AG04449 (cell line): ENCODE data around the gene COL15A1.
A peak's percentile ranks its signal among the peaks of the same experiment; 100 is the strongest.

Source experiments
- CTCF ChIA-PET: fragments of 350-600 bp; formaldehyde crosslinking; extraction: SDS; loops from one replicate; lab custom pipeline; 2021; ENCODE audit warnings: antibody characterized with exemption; lab: Yijun Ruan, JAX
- POLR2A ChIA-PET: fragments of 400-600, 350-600 bp; formaldehyde crosslinking; extraction: SDS; loops from one replicate; lab custom pipeline; 2020; ENCODE audit warnings: antibody characterized with exemption, inconsistent platforms; lab: Yijun Ruan, JAX
- DNase-seq: peaks from one replicate; pipeline ENCODE4 v3.0.0-alpha.2; 2010; ENCODE audit warnings: low read depth, low spot score
- H3K4me3 ChIP-seq: 2 replicates; pipeline ENCODE4 v1.5.1; 2011; ENCODE audit warnings: low read depth, mild to moderate bottlenecking, control low read depth, low read length
- TF ChIP-seq, protein P1 (sequence below): IDR thresholded peaks from one replicate; pipeline ENCODE4 v1.5.1; 2011; ENCODE audit warnings: mild to moderate bottlenecking, moderate library complexity, low read length, control low read depth, inconsistent platforms; ENCODE audit not compliant: insufficient read depth; ENCODE audit errors: missing control alignments

Gene COL15A1

DNA sequence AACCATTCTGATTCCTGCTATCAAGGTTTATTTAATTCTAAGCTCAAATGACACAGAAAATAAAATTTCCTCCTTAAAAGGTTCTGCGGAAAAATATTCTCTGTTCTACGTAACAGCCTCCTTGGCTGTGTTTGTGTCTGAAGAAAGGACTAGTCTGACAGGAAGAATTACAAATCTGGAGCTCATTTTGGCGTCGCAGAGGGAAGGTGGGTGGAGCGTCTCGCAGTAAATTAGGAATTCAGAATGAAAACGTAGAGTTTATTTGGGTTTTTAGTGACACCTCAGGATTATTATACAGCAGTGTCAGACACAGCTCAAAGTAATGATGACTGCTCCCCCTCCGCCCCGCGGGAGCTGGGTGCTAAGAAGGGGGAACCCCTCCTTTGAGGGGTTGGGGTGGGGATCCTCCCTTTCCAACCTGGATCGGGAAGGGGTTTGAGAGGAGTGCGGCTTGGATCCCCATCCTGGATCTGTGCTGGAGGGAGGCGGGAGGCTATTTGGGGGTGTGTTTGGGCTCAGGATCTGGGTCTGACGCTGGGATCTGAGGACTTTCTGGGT, 160.3 kb downstream of the COL15A1 start:
- H3K4me3 ChIP-seq, result peak overlapping the region; percentile 65
- ChIA-PET POLR2A (interaction anchor here (0.5 to 1.9 kb wide), 6 partner anchors 10 to 257 kb away, joined by 3 to 9 read pairs (median 5); no protein-coding TSS in a partner anchor), CTCF (interaction anchor here (0.7 to 2.4 kb wide), 16 partner anchors 12 to 298 kb away, joined by 3 to 14 read pairs (median 4); no protein-coding TSS in a partner anchor)
- DNase-seq, result no peak
- TF ChIP-seq, protein P1, sequence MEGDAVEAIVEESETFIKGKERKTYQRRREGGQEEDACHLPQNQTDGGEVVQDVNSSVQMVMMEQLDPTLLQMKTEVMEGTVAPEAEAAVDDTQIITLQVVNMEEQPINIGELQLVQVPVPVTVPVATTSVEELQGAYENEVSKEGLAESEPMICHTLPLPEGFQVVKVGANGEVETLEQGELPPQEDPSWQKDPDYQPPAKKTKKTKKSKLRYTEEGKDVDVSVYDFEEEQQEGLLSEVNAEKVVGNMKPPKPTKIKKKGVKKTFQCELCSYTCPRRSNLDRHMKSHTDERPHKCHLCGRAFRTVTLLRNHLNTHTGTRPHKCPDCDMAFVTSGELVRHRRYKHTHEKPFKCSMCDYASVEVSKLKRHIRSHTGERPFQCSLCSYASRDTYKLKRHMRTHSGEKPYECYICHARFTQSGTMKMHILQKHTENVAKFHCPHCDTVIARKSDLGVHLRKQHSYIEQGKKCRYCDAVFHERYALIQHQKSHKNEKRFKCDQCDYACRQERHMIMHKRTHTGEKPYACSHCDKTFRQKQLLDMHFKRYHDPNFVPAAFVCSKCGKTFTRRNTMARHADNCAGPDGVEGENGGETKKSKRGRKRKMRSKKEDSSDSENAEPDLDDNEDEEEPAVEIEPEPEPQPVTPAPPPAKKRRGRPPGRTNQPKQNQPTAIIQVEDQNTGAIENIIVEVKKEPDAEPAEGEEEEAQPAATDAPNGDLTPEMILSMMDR, result no peak

DNA sequence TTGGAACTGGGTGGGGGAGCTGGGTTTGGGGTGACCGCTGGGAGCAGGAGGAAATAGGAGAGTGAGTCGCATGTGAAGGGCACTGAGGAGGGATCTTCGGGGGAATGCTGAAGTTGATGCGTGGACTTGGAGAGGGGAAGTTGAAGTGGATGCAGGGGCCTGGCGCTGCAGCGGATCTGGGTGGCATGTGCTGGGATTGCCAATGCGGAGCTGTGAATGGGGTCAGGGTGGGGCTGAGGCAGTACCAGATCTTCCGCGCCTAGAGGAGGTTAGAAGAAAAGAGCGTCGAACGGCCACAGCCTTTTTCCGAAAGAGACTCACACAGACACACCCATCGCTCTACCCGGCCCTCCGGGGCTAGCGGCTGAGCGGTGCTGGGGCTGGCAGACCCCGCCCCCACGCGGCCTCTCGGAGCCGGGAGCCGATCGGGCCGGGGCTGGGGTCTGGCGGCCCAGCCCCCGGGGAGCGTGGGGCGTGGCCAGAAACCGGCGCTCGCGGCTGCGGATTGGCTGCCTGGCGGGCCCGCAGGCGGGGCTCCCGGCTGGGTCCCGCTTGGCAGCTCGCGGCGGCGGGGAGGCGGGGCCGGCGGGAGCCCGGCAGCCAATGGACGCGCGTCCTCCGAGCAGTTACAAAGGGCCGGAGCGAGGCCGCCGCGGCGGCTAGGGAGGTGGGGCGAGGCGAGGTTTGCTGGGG, 160.9 kb downstream of the COL15A1 start, which contains the start of gene TGFBR1:
TSS of gene TGFBR1 (plus strand) at position 655 of the 693 bp plus-strand sequence. CDS start 93 bp downstream, outside the sequence.
- TF ChIP-seq, protein P1, result no peak
- POLR2A ChIA-PET, result interaction anchor here (1.0 to 1.9 kb wide), 6 partner anchors 9 to 85 kb away, joined by 3 to 9 read pairs (median 5); no protein-coding TSS in a partner anchor
- CTCF ChIA-PET, result interaction anchor here (1.0 to 2.4 kb wide), 10 partner anchors 16 to 298 kb away, joined by 3 to 14 read pairs (median 4); no protein-coding TSS in a partner anchor
- DNase-seq, result no peak
- peak within 1 kb of the TSS; percentile 74 for H3K4me3 ChIP-seq

DNA sequence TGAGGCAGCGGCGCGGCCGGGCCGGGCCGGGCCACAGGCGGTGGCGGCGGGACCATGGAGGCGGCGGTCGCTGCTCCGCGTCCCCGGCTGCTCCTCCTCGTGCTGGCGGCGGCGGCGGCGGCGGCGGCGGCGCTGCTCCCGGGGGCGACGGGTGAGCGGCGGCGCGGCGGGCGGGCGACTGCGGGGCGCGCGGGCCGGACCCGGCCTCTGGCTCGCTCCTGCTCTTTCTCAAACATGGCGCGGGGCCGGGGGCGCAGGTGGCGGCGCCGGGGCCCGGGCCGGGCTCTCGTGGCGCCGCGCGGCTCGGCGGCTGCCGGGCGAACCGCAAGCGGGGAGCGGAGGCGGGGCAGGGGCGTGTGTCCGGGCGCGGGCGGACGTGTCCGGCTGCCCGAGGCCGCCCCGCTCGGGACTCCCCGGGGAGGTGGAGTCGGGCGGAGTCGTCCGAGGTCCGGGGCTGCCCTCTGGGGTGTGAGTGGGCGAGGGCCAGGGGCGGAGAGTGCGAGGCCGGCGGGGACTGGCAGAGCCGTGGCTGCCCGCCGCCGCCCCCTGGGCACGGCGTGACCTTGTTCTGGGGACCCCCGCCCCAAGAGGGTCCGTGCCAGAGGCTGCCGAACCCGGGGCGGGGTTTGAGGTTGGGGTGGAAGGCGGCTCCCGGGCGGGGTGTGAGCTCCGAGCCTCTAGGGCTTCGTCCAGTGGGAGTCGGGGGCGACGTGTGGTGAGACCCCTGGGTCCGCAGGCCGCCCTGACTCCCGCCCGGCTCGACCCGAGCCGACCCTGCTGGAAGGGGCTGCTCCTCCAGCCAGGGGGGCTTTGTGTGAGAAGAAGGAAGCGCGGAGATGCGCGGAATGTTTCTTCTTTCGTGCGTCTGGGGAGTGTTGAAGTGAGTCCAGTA, 161.7 kb downstream of the COL15A1 start:
- TF ChIP-seq, protein P1, result no peak
- CTCF ChIA-PET, result interaction anchor here (1.0 to 2.1 kb wide), 9 partner anchors 16 to 299 kb away, joined by 3 to 11 read pairs (median 4); no protein-coding TSS in a partner anchor
- POLR2A ChIA-PET, result interaction anchor here (0.7 to 1.9 kb wide), 7 partner anchors 8 to 370 kb away, joined by 3 to 9 read pairs (median 4); no protein-coding TSS in a partner anchor

DNA sequence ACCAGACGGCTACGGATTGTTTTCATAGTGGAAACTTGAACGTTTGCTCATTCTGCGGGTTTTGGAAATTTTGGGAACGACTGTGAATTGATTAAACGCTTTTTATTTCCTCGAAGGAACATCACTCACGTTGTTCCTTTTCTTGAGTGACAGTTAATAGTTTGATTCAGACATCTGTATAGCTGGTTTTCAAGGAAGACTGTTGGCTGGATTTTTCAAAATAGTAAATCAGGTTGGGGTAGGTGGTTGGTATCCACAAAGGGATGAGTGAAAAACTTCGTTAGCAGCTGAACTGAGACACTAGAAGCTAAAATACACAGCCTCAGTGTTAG, 162.3 kb downstream of the COL15A1 start:
- peak overlapping the region; percentile 74 for H3K4me3 ChIP-seq
- DNase-seq, result no peak
- CTCF ChIA-PET, result interaction anchor here (0.9 to 2.1 kb wide), 5 partner anchors 13 to 105 kb away, joined by 3 to 6 read pairs (median 5); no protein-coding TSS in a partner anchor
- TF ChIP-seq, protein P1, result no peak
- POLR2A ChIA-PET, result interaction anchor here (0.7 to 1.4 kb wide), 2 partner anchors 68 to 371 kb away, joined by 3 to 4 read pairs; no protein-coding TSS in a partner anchor

More for the DNA sequence above, 161.7 kb downstream of the COL15A1 start:
- no peak for DNase-seq
- peak overlapping the region; percentile 74 for H3K4me3 ChIP-seq

DNA sequence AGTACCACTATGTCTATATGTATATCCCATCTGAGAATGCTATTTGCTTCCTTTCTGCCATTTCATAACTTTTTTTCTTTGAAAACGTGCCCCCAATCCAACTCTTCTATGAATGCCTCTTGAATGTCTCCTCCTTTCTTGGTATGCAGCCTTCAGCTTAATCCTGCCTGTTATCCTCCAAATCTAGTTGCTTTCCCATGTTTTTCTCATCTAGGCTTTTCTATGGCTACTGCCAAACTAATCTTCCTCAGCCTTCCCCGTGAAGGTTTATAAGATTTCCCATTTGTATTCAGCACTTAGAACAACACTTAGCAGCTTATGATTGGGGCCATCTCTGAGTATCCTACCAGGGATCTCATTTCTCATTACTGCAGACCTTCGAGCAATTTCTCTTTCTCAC, 163.7 kb downstream of the COL15A1 start:
- ChIA-PET POLR2A (interaction anchor here (0.5 kb wide), 1 partner anchor 916 kb away, joined by 3 read pairs; no protein-coding TSS in a partner anchor), CTCF (interaction anchor here (1.1 to 2.1 kb wide), 5 partner anchors 11 to 109 kb away, joined by 4 to 8 read pairs (median 6); no protein-coding TSS in a partner anchor)
- no peak for DNase-seq
- TF ChIP-seq, protein P1, result no peak
- peak overlapping the region; percentile 12; the same call in 1 of the 2 replicates for H3K4me3 ChIP-seq
